Measurements from ENCODE around the gene MME.

MME gene

GRCh38 chr3:155231792-155232191 is 151.7 kb downstream of the MME start:
- TF ChIP-seq FOXP2 (optimal IDR thresholded peaks at IDR 0.05; ENCODE audit: borderline replicate concordance, extremely low read depth, extremely low read length, insufficient read depth) (no peak), POLR2AphosphoS5 (IDR thresholded peaks at IDR 0.05; ENCODE audit: low read depth, low read length) (no peak), REST (IDR thresholded peaks at IDR 0.05; ENCODE audit: insufficient read depth in 1 of 2, low read depth in 2 of 2, low read length in 2 of 2) (no peak), SIN3A (IDR thresholded peaks at IDR 0.05; ENCODE audit: borderline replicate concordance, insufficient read depth, low read length) (no peak), TAF1 (IDR thresholded peaks at IDR 0.05; ENCODE audit: borderline replicate concordance, insufficient read depth, low read length) (no peak)

- no peak for TF ChIP-seq TAF1 (IDR thresholded peaks at IDR 0.05; ENCODE audit: borderline replicate concordance, insufficient read depth, low read length)
- no peak for TF ChIP-seq POLR2AphosphoS5 (IDR thresholded peaks at IDR 0.05; ENCODE audit: low read depth, low read length)
- TF ChIP-seq SIN3A (IDR thresholded peaks at IDR 0.05; ENCODE audit: borderline replicate concordance, insufficient read depth, low read length) = no peak
- no peak for TF ChIP-seq REST (IDR thresholded peaks at IDR 0.05; ENCODE audit: insufficient read depth in 1 of 2, low read depth in 2 of 2, low read length in 2 of 2)
- no peak for TF ChIP-seq FOXP2 (optimal IDR thresholded peaks at IDR 0.05; ENCODE audit: borderline replicate concordance, extremely low read depth, extremely low read length, insufficient read depth)
Observed at GRCh38 chr3:155232605-155233004, 152.5 kb downstream of the MME start.

GRCh38 chr3:155233213-155233612 is 153.1 kb downstream of the MME start:
- TF ChIP-seq TAF1 (IDR thresholded peaks at IDR 0.05; ENCODE audit: borderline replicate concordance, insufficient read depth, low read length) (no peak), POLR2AphosphoS5 (IDR thresholded peaks at IDR 0.05; ENCODE audit: low read depth, low read length) (no peak), FOXP2 (optimal IDR thresholded peaks at IDR 0.05; ENCODE audit: borderline replicate concordance, extremely low read depth, extremely low read length, insufficient read depth) (no peak), SIN3A (IDR thresholded peaks at IDR 0.05; ENCODE audit: borderline replicate concordance, insufficient read depth, low read length) (no peak), REST (IDR thresholded peaks at IDR 0.05; ENCODE audit: insufficient read depth in 1 of 2, low read depth in 2 of 2, low read length in 2 of 2) (no peak)

Measured in PFSK-1 (cell line).